GM23248 (cell line): ENCODE results near the gene LRFN3. TPM values are rescaled to one million over a fixed set of nuclear protein-coding genes. Genes with fewer than 3 reads are reported as not detected.
"Not testable (repeated sequence)": the region's sequence is repeated elsewhere in the genome, so short reads cannot be mapped to it uniquely, and the experiment has no call there.

ENCODE experiments used
- DNase-seq: peaks from one replicate; pipeline ENCODE4 v3.0.0-alpha.2; 2015
- H2AFZ ChIP-seq: fragments of 200-600 bp; sonication (generic); 2 replicates; pipeline ENCODE4 v1.6.1; 2016; ENCODE audit warnings: antibody characterized with exemption
- H3F3A ChIP-seq: fragments of 200-600 bp; sonication (generic); 2 replicates; pipeline ENCODE4 v1.6.1; 2016; ENCODE audit warnings: mild to moderate bottlenecking, antibody characterized with exemption, mixed run types; ENCODE audit not compliant: insufficient read depth
- H3K27ac ChIP-seq: fragments of 200-600 bp; sonication (generic); 2 replicates; pipeline ENCODE4 v1.5.1; 2016; ENCODE audit warnings: mild to moderate bottlenecking
- H3K27me3 ChIP-seq: fragments of 200-600 bp; sonication (generic); replicated peaks from 2 replicates; pipeline ENCODE4 v1.6.1; 2016; ENCODE audit warnings: mild to moderate bottlenecking; ENCODE audit not compliant: insufficient read depth
- H3K36me3 ChIP-seq: fragments of 200-600 bp; sonication (generic); 2 replicates; pipeline ENCODE4 v1.6.1; 2016; ENCODE audit warnings: low read depth, mild to moderate bottlenecking
- H3K4me1 ChIP-seq: fragments of 200-600 bp; sonication (generic); 2 replicates; pipeline ENCODE4 v1.6.1; 2016; ENCODE audit warnings: mild to moderate bottlenecking; ENCODE audit not compliant: insufficient read depth
- H3K4me2 ChIP-seq: fragments of 200-600 bp; sonication (generic); one replicate; pipeline ENCODE4 v1.6.1; 2016; ENCODE audit warnings: mild to moderate bottlenecking; ENCODE audit not compliant: unreplicated experiment
- H3K4me3 ChIP-seq: fragments of 200-600 bp; sonication (generic); 2 replicates; pipeline ENCODE4 v1.5.1; 2016; ENCODE audit warnings: mild to moderate bottlenecking
- H3K79me2 ChIP-seq: fragments of 200-600 bp; sonication (generic); 2 replicates; pipeline ENCODE4 v1.6.1; 2016; ENCODE audit warnings: mild to moderate bottlenecking; ENCODE audit not compliant: insufficient read depth
- H3K9ac ChIP-seq: fragments of 200-600 bp; sonication (generic); 2 replicates; pipeline ENCODE4 v1.6.1; 2016; ENCODE audit warnings: mild to moderate bottlenecking
- H3K9me2 ChIP-seq: fragments of 200-600 bp; sonication (generic); 2 replicates; pipeline ENCODE4 v1.6.1; 2016; ENCODE audit warnings: mixed run types, mild to moderate bottlenecking, moderate library complexity; ENCODE audit not compliant: insufficient read depth
- H3K9me3 ChIP-seq: fragments of 200-600 bp; sonication (generic); one replicate; pipeline ENCODE4 v1.6.1; 2017; ENCODE audit warnings: low read depth
- H4K20me1 ChIP-seq: fragments of 200-600 bp; sonication (generic); 2 replicates; pipeline ENCODE4 v1.6.0; 2016; ENCODE audit not compliant: insufficient read depth
- EZH2 ChIP-seq: fragments of 200-600 bp; sonication (generic); IDR thresholded peaks from 2 replicates; pipeline ENCODE4 v1.6.1; 2018; ENCODE audit warnings: antibody characterized with exemption, mild to moderate bottlenecking; ENCODE audit not compliant: insufficient read depth, poor library complexity, severe bottlenecking
- EZH2phosphoT487 ChIP-seq: fragments of 200-600 bp; sonication (generic); IDR thresholded peaks from 2 replicates; pipeline ENCODE4 v1.6.1; 2018; ENCODE audit warnings: antibody characterized with exemption, moderate library complexity, mild to moderate bottlenecking, low read depth; ENCODE audit not compliant: insufficient read depth
- WGBS, 2 experiments: methylation state at CpG; one replicate each; pipeline ENCODE4 v1.1.6; 2015 to 2017; ENCODE audit warnings: low lambda C conversion rate in 2 of 2, low coverage in 1 of 2; ENCODE audit errors: missing lambda C conversion rate in 2 of 2; 5-methylcytosine and 5-hydroxymethylcytosine counted together
- in situ Hi-C: fragments of 300-500 bp; cut with MboI; formaldehyde crosslinking; loops from 2 replicates; pipeline ENCODE4 v1.15.0; 2020
- polyA plus RNA-seq: library from polyadenylated mRNA; unstranded; fragments of >200 nt; fragmentation: Nextera tagmentation; extraction: Ambion mirVana; gene quantifications from 2 replicates; pipeline ENCODE4 v1.2.1, GENCODE V29; 2016
- total RNA-seq: library from RNA; depleted of rRNA; stranded (reverse); fragments of >200 nt; shearing (Covaris generic); gene quantifications from 2 replicates; pipeline ENCODE4 v1.2.3, GENCODE V29; 2014

LRFN3 gene
- total and polyA plus RNA-seq, 2 experiments from 2014 or later = 7.5 to 9.4 TPM

- Histone ChIP-seq H2AFZ (no peak overlapping the region), H3K4me2 (no peak overlapping the region), H3K36me3 (peaks cover 41% of the 10 kb centered on the region), H3K79me2 (no peaks in the 10 kb centered on the region), H3K27ac (no peak overlapping the region), H3K9me3 (no peaks in the 10 kb centered on the region), H3K4me3 (no peak overlapping the region), H3K9ac (no peak overlapping the region), H3K27me3 (no peaks in the 10 kb centered on the region), H3F3A (peaks cover 9% of the 10 kb centered on the region; the same call in 1 of the 2 replicates), H3K9me2 (no peaks in the 10 kb centered on the region), H3K4me1 (no peaks in the 10 kb centered on the region), H4K20me1 (no peaks in the 10 kb centered on the region)
- WGBS, 2 experiments = 84 to 85% methylated on average over 7 to 13 of the region's 13 CpGs
- TF ChIP-seq EZH2phosphoT487 = no peak
- no peak for TF ChIP-seq EZH2
- in situ Hi-C loops = no loop called here
- DNase-seq = no peak
These were observed 46.0 kb upstream of the LRFN3 start for GRCh38 chr19:35890113-35890650.

GRCh38 chr19:35891819-35892218 lies 44.4 kb upstream of the LRFN3 start:
- H3K4me3 ChIP-seq, H2AFZ ChIP-seq, H3K9ac ChIP-seq, H3K27ac ChIP-seq, H3K27me3 ChIP-seq, H3F3A ChIP-seq, H3K9me2 ChIP-seq, H4K20me1 ChIP-seq, H3K4me1 ChIP-seq, H3K79me2 ChIP-seq, in situ Hi-C loops, DNase-seq, H3K9me3 ChIP-seq, H3K4me2 ChIP-seq: not testable (repeated sequence)
- 90 to 94% methylated on average over 3 of the region's 3 CpGs for WGBS, 2 experiments
- H3K36me3 ChIP-seq = peaks cover 41% of the 10 kb centered on the region

- Histone ChIP-seq H3K79me2 (peaks cover 28% of the 10 kb centered on the region), H3F3A (0 out of 2 replicates have a peak, but pooled peaks cover 5% of the 10 kb centered on the region), H3K9me3 (no peaks in the 10 kb centered on the region), H3K9ac (no peak overlapping the region), H3K36me3 (peaks cover 34% of the 10 kb centered on the region), H3K27me3 (no peaks in the 10 kb centered on the region), H2AFZ (no peak overlapping the region), H3K4me3 (no peak overlapping the region), H3K9me2 (no peaks in the 10 kb centered on the region), H3K4me1 (no peaks in the 10 kb centered on the region), H4K20me1 (no peaks in the 10 kb centered on the region), H3K4me2 (no peak overlapping the region), H3K27ac (no peak overlapping the region)
- TF ChIP-seq EZH2phosphoT487 = no peak
- WGBS, 2 experiments = 87 to 98% methylated on average over 2 of the region's 2 CpGs
- in situ Hi-C loops = no loop called here
- no peak for DNase-seq
These were observed 41.8 kb upstream of the LRFN3 start for GRCh38 chr19:35894342-35894741.

DNA sequence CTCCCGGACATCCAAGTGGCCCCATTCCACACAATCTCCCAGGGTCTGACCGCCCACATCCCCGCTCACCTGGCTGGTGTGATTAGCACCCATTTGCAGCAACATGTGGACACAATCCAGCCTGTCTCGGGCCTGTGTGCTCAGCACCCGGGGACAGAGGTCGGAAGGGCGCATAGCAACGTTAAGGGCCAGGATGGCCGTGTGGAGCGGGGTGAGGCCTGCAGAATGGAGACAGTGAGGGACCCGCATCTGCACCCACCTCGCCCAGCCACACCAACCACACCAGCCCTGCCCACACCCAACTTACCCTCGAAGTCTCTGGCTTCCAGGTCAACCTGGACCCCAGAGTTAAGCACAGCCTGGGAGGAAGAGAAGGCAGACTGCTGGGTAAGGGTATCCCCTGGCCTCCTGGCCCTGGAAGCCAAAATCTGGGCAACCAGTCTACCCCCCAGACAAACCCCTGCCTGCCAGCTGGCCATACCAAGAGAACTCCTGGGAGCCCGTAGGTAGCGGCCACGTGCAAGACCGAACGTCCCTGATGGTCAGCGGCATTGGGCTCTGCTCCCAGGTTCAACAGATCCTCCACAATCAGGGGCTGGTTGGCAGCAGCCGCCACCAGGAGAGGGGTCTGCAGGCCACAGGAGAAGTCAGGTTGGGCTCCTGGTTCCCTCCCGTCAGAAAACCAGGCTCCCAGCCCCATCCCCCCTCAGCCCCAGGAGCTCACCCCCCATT lies 40.1 kb upstream of the LRFN3 start:
- Histone ChIP-seq H3K9me3 (no peaks in the 10 kb centered on the region), H3K4me3 (no peak overlapping the region), H3K79me2 (peaks cover 28% of the 10 kb centered on the region), H3K4me2 (no peak overlapping the region), H3F3A (peaks cover 8% of the 10 kb centered on the region; the same call in 1 of the 2 replicates), H3K27ac (no peak overlapping the region), H3K4me1 (peaks cover 3% of the 10 kb centered on the region), H3K36me3 (peaks cover 27% of the 10 kb centered on the region), H4K20me1 (no peaks in the 10 kb centered on the region), H3K9ac (no peak overlapping the region), H2AFZ (no peak overlapping the region), H3K9me2 (no peaks in the 10 kb centered on the region), H3K27me3 (no peaks in the 10 kb centered on the region)
- TF ChIP-seq EZH2phosphoT487 (no peak), EZH2 (no peak)
- WGBS, 2 experiments = 93% methylated on average over 18 to 21 of the region's 21 CpGs
- no peak for DNase-seq
- in situ Hi-C loops = no loop called here

DNA sequence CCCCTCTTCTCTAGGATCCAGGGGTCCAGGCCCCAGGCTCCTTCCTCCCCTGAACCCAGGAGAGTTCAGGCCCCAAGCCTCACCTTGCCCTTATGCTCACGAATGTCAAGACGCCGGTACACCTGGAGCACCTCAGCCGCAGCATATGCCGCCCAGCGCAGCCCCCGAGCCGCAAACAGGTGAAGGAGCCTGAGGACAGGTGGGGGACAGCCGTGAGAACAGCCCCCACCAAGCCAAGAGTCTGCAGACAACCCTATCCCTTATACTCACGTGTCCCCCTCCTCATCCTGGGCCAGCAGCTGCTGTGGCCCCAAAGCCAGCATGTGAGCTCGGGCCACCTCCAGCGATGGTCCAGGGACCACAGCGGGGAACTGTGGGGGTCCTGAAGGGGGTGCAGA lies 39.5 kb upstream of the LRFN3 start:
- H3K9me3 ChIP-seq = no peaks in the 10 kb centered on the region
- no peaks in the 10 kb centered on the region for H3K27me3 ChIP-seq
- H4K20me1 ChIP-seq = no peaks in the 10 kb centered on the region
- H3K9ac ChIP-seq = no peak overlapping the region
- peaks cover 28% of the 10 kb centered on the region for H3K79me2 ChIP-seq
- peaks cover 14% of the 10 kb centered on the region for H3F3A ChIP-seq
- H3K36me3 ChIP-seq = peaks cover 23% of the 10 kb centered on the region
- H3K27ac ChIP-seq = no peak overlapping the region
- DNase-seq = no peak
- H3K4me3 ChIP-seq = no peak overlapping the region
- H3K4me1 ChIP-seq = peaks cover 8% of the 10 kb centered on the region
- no peak overlapping the region for H2AFZ ChIP-seq
- TF ChIP-seq EZH2 (no peak), EZH2phosphoT487 (no peak)
- in situ Hi-C loops = no loop called here
- no peaks in the 10 kb centered on the region for H3K9me2 ChIP-seq
- 93 to 94% methylated on average over 13 of the region's 13 CpGs for WGBS, 2 experiments
- no peak overlapping the region for H3K4me2 ChIP-seq
